OCI-LY7 (cell line): ENCODE results near the gene PCNX1. TPM values are rescaled to one million over a fixed set of nuclear protein-coding genes. Genes with fewer than 3 reads are reported as not detected.

Experiments used
- BruUV-seq: library from RNA; stranded (reverse); fragments of 400-500 nt; replicated peaks from 2 replicates; lab custom pipeline; 2021; lab: Mats Ljungman, UMichigan
- CTCF ChIA-PET: fragments of 300-600 bp; sonication (Branson Sonifier 250); formaldehyde crosslinking; loops from one replicate; lab custom pipeline; 2022; ENCODE audit warnings: antibody characterized with exemption; ENCODE audit not compliant: unreplicated experiment; lab: Charles Lee
- POLR2A ChIA-PET: fragments of 300-600 bp; sonication (Branson Sonifier 250); formaldehyde crosslinking; loops from one replicate; lab custom pipeline; 2022; ENCODE audit warnings: antibody characterized with exemption; lab: Charles Lee
- DNase-seq: peaks from one replicate; pipeline ENCODE4 v3.0.0-alpha.2; 2015; ENCODE audit warnings: low spot score
- H2AFZ ChIP-seq: fragments of 200-600 bp; sonication (generic), shearing (Covaris generic); 2 replicates; pipeline ENCODE4 v1.6.1; 2014; ENCODE audit warnings: mild to moderate bottlenecking, antibody characterized with exemption, low read length, moderate library complexity
- H3K27ac ChIP-seq: fragments of 200-600 bp; sonication (generic); 2 replicates; pipeline ENCODE4 v1.5.1; 2014; ENCODE audit warnings: mixed run types, low read depth, mild to moderate bottlenecking, moderate library complexity, low read length, inconsistent platforms; ENCODE audit not compliant: poor library complexity, severe bottlenecking
- H3K36me3 ChIP-seq: fragments of 200-600 bp; sonication (generic); 2 replicates; pipeline ENCODE4 v1.6.1; 2014; ENCODE audit warnings: mild to moderate bottlenecking, antibody characterized with exemption, low read length, moderate library complexity, mixed read lengths; ENCODE audit not compliant: insufficient read depth
- H3K4me1 ChIP-seq: fragments of 200-600 bp; sonication (generic); 2 replicates; pipeline ENCODE4 v1.5.1; 2014; ENCODE audit warnings: mild to moderate bottlenecking, low read length; ENCODE audit not compliant: insufficient read depth, poor library complexity, severe bottlenecking
- H3K4me2 ChIP-seq: fragments of 200-600 bp; sonication (generic); 2 replicates; pipeline ENCODE4 v1.6.1; 2014; ENCODE audit warnings: mild to moderate bottlenecking, low read length
- H3K4me3 ChIP-seq: fragments of 200-600 bp; sonication (generic); 2 replicates; pipeline ENCODE4 v1.5.1; 2014; ENCODE audit warnings: mild to moderate bottlenecking, low read depth, low read length; ENCODE audit not compliant: poor library complexity, severe bottlenecking
- H3K79me2 ChIP-seq: fragments of 200-600 bp; sonication (generic); 2 replicates; pipeline ENCODE4 v1.6.1; 2016; ENCODE audit warnings: low read depth, mild to moderate bottlenecking, low read length, moderate library complexity, mixed read lengths; ENCODE audit not compliant: insufficient read depth
- H3K9me2 ChIP-seq: fragments of 200-600 bp; sonication (generic); 2 replicates; pipeline ENCODE4 v1.6.1; 2016; ENCODE audit warnings: mild to moderate bottlenecking, low read length, mixed read lengths; ENCODE audit not compliant: insufficient read depth
- H3K9me3 ChIP-seq: fragments of 200-600 bp; sonication (generic); 2 replicates; pipeline ENCODE4 v1.6.1; 2014; ENCODE audit warnings: mild to moderate bottlenecking, mixed run types, low read length, mixed read lengths
- H4K20me1 ChIP-seq: fragments of 200-600 bp; sonication (generic); 2 replicates; pipeline ENCODE4 v1.6.1; 2014; ENCODE audit warnings: mild to moderate bottlenecking, antibody characterized with exemption, low read length, moderate library complexity, mixed read lengths; ENCODE audit not compliant: insufficient read depth
- CTCF ChIP-seq: fragments of 200-600 bp; sonication (generic); conservative IDR thresholded peaks from 2 replicates; pipeline ENCODE4 v1.5.1; 2014; ENCODE audit warnings: mild to moderate bottlenecking, antibody characterized with exemption, low read length, moderate library complexity, mixed read lengths
- EZH2phosphoT487 ChIP-seq: fragments of 200-600 bp; sonication (generic); IDR thresholded peaks from 2 replicates; pipeline ENCODE4 v1.6.1; 2018; ENCODE audit warnings: low read depth, borderline replicate concordance, mild to moderate bottlenecking, mixed run types, antibody characterized with exemption, low read length, moderate library complexity, mixed read lengths
- intact Hi-C: fragments of 100-400 bp; cut with micrococcal nuclease; formaldehyde crosslinking; loops from one replicate; pipeline ENCODE4 v1.10.0; 2022; ENCODE audit not compliant: unreplicated experiment
- total RNA-seq, 2 experiments: library from RNA; depleted of rRNA in 1 of 2; stranded (reverse); fragments of >200 nt in 1 of 2; shearing (Covaris generic) in 1 of 2; gene quantifications; 2 replicates each; pipeline ENCODE4 v1.2.3, GENCODE V29; 2014 to 2022

The PCNX1 gene
- total RNA-seq, 2 experiments from 2014 or later = 27.7 to 33.5 TPM

- ChIA-PET CTCF (no interaction called here), POLR2A (no interaction called here)
- intact Hi-C loops = no loop called here
These were observed 9.8 kb upstream of the PCNX1 start for GRCh38 chr14:70897464-70897863.

GRCh38 chr14:70898111-70898745, 9.0 kb upstream of the PCNX1 start:
- no peaks in the 10 kb centered on the region for H3K4me1 ChIP-seq
- no peaks in the 10 kb centered on the region for H4K20me1 ChIP-seq
- H2AFZ ChIP-seq = no peak overlapping the region
- no peaks in the 10 kb centered on the region for H3K9me3 ChIP-seq
- ChIA-PET CTCF (no interaction called here), POLR2A (no interaction called here)
- DNase-seq = no peak
- H3K4me3 ChIP-seq = no peak overlapping the region
- intact Hi-C loops = no loop called here
- no peaks in the 10 kb centered on the region for H3K9me2 ChIP-seq
- H3K4me2 ChIP-seq = no peak overlapping the region
- H3K79me2 ChIP-seq = no peaks in the 10 kb centered on the region
- no TSS peak for BruUV-seq
- no peak for TF ChIP-seq CTCF
- TF ChIP-seq EZH2phosphoT487 = no peak
- no peak overlapping the region for H3K27ac ChIP-seq
- H3K36me3 ChIP-seq = no peaks in the 10 kb centered on the region

More at GRCh38 chr14:70897464-70897863, 9.8 kb upstream of the PCNX1 start:
- H3K9me2 ChIP-seq = no peaks in the 10 kb centered on the region
- no peaks in the 10 kb centered on the region for H3K36me3 ChIP-seq
- no TSS peak for BruUV-seq
- no peaks in the 10 kb centered on the region for H3K9me3 ChIP-seq
- no peak overlapping the region for H3K27ac ChIP-seq
- DNase-seq = no peak
- no peak overlapping the region for H3K4me2 ChIP-seq
- TF ChIP-seq EZH2phosphoT487 (no peak), CTCF (no peak)
- no peak overlapping the region for H2AFZ ChIP-seq
- no peak overlapping the region for H3K4me3 ChIP-seq
- H3K79me2 ChIP-seq = no peaks in the 10 kb centered on the region
- H3K4me1 ChIP-seq = no peaks in the 10 kb centered on the region
- no peaks in the 10 kb centered on the region for H4K20me1 ChIP-seq

GRCh38 chr14:70901269-70901668, 6.0 kb upstream of the PCNX1 start:
- no peaks in the 10 kb centered on the region for H3K9me3 ChIP-seq
- ChIA-PET POLR2A (interaction anchor here (0.6 to 1.1 kb wide), 4 partner anchors 10 to 399 kb away, joined by 3 to 5 read pairs (median 4); no protein-coding TSS in a partner anchor), CTCF (no interaction called here)
- no TSS peak for BruUV-seq
- H3K27ac ChIP-seq = no peak overlapping the region
- no peak overlapping the region for H3K4me2 ChIP-seq
- no peak overlapping the region for H3K4me3 ChIP-seq
- no peak overlapping the region for H2AFZ ChIP-seq
- no peak for DNase-seq
- no peaks in the 10 kb centered on the region for H3K79me2 ChIP-seq
- H3K36me3 ChIP-seq = no peaks in the 10 kb centered on the region
- TF ChIP-seq EZH2phosphoT487 (no peak), CTCF (no peak)
- no peaks in the 10 kb centered on the region for H3K9me2 ChIP-seq
- H3K4me1 ChIP-seq = peaks cover 1% of the 10 kb centered on the region
- intact Hi-C loops = no loop called here
- no peaks in the 10 kb centered on the region for H4K20me1 ChIP-seq
